Stimulated activated CD4-positive, alpha-beta T cell treated with anti-CD3 and anti-CD28 coated beads, Interleukin-2, amount 100 ng/mL, for 24 hours (primary cell): ENCODE measurements around the gene MRPS18B.

Experiments used
- DNase-seq, 2 donors: peaks; one replicate each; pipeline ENCODE4 v3.0.0-alpha.2; 2020

MRPS18B gene

GRCh38 chr6:30617565-30618269 is at the start of gene MRPS18B:
TSS of gene MRPS18B (plus strand) at chr6:30617840. CDS start at chr6:30617866, 26 bp downstream.
- peak; percentile 95 to 98 for DNase-seq

GRCh38 chr6:30568245-30568644 is 49.4 kb upstream of the MRPS18B start:
- DNase-seq: peak; percentile 53 to 67

- DNase-seq: no peak
Observed at GRCh38 chr6:30570263-30570662, 47.4 kb upstream of the MRPS18B start.

GRCh38 chr6:30570740-30571074 is 46.9 kb upstream of the MRPS18B start:
- no peak for DNase-seq

GRCh38 chr6:30571075-30571761 is 46.4 kb upstream of the MRPS18B start, which contains the start of gene ABCF1:
TSS of gene ABCF1 (plus strand) at chr6:30571442. CDS start at chr6:30571488, 46 bp downstream.
- peak; percentile 99 to 100 for DNase-seq

GRCh38 chr6:30571762-30572082 is 45.9 kb upstream of the MRPS18B start:
- no peak for DNase-seq

- no peak for DNase-seq
Observed at GRCh38 chr6:30572148-30572547, 45.5 kb upstream of the MRPS18B start.

GRCh38 chr6:30573113-30573512 is 44.5 kb upstream of the MRPS18B start:
- no peak for DNase-seq

- no peak for DNase-seq
Observed at GRCh38 chr6:30578051-30578450, 39.6 kb upstream of the MRPS18B start.

DNA sequence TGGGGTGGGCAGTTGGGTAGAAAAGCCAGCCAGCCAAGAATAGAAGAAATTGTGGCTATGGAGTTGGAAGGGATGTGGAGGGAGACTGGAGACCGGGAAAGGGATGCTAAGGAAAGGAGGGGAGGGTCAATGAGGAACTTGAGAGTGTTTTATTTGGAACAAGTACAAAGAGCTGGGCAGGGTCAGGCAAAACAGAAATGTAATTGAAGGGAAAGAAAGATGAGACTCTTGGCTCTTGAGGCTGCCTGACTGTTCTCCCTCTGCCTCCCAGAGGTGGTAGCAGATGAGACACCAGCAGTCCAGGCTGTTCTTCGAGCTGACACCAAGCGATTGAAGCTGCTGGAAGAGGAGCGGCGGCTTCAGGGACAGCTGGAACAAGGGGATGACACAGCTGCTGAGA is 33.7 kb upstream of the MRPS18B start:
- no peak for DNase-seq

GRCh38 chr6:30589754-30590358 is 27.8 kb upstream of the MRPS18B start:
- no peak for DNase-seq

- DNase-seq: no peak
Observed at GRCh38 chr6:30590509-30590908, 27.1 kb upstream of the MRPS18B start.

- no peak for DNase-seq
Observed at GRCh38 chr6:30591008-30591407, 26.6 kb upstream of the MRPS18B start.

DNA sequence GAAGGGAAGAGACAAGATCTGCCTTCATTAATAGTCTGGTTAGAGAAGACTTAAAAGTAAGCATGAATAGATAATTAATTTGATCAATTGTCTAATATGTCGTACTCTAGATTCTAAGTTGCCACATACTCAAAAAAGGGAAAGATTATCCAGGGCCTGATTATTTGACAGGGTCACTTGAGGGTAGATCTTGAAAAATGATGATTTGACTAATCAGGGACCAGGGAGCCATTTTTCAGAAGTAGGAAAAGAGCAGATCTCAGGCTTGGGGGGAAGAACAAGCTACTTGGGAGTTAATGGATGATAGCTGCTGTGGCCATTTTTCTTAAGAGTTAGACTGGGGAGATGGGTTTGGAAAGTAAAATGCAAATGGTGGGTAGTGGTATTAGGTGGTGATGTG is 25.4 kb upstream of the MRPS18B start:
- DNase-seq: no peak

DNA sequence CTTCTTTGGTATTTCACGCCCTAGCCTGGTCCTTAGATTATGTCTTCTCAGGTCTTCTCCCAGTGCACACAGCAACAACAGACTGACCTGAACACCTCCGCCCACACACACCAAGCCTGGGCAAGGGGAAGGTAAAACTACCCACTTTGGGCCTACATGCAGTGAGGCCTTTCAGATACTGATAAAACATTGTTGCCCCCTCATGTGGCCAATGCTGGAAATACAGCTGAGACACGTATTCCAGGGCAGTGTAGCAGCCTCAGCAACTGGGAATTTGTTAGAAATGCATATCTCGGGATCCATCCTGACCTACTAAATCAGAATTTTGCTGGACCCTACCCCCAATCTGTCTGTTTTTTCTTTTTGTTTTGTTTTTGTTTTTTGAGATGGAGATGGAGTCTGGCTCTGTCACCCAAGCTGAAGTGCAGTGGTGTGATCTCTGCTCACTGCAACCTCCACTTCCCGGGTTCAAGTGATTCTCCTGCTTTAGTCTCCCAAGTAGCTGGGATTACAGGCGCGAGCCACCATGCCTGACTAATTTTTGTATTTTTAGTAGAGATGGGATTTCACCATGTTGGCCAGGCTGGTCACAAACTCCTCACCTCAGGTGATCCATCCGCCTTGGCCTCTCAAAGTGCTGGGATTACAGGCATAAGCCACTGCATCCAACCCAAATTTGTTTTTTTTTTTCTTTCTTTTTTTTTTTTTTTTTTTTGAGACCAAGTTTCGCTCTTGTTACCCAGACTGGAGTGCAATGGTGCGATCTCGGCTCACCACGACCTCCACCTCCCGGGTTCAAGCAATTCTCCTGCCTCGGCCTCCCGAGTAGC is 20.1 kb upstream of the MRPS18B start:
- peak; percentile 87 for DNase-seq

DNA sequence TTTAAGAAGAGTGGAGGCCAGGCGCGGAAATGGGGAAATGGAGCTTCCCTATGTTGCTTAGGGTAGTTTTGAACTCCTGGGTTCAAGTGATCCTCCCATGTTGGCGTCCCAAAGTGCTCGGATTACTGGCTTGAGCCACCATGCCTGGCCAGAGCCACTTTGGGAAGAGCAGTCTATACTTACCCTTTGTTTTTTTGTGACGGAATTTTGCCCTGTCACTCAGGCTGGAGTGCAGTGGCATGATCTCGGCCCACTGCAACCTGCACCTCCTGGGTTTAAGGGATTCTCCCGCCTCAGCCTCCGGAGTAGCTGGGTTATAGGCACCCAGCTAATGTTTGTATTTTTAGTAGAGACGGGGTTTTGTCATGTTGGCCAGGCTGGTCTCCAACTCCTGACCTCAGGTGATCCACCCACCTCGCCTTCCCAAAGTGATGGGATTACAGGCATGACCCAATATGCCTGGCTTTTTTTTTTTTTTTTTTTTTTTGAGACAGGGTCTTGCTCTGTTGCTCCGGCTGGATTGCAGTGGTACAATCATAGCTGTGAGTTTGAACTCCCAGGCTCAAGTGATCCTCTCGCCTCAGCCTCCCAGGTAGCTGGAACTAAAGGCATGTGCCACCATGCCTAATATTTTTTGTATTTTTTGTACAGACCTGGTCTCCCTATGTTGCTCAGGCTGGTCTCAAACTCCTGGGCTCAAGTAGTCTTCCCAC is 18.6 kb upstream of the MRPS18B start:
- no peak for DNase-seq

DNA sequence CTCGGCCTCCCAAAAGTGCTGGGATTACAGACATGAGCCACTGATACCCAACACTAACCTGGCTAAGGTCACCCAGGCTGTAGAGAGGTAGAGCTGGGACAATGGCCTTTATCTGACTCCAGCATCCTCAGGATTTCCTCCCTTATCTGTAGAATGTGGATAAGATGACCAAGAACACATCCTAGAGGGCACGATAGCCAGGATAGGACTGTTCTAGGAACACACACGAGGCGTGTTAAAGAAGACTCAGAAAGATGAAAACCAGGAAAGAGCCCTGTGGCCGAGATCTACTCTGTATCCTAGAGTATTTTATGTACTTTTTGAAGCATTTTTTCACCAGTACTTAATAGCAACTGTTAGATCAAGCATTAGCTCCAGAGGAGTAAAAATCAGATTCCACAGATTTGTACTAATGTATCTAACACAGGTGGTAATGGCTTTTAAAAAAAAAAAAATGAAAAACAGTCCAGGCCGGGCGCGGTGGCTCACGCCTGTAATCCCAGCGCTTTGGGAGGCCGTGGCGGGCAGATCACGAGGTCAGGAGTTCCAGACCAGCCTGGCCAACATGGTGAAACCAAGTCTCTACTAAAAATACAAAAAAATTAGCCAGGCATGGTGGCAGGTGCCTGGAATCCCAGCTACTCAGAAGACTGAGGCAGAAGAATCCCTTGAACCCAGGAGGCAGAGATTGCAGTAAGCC is 17.9 kb upstream of the MRPS18B start:
- no peak for DNase-seq

DNA sequence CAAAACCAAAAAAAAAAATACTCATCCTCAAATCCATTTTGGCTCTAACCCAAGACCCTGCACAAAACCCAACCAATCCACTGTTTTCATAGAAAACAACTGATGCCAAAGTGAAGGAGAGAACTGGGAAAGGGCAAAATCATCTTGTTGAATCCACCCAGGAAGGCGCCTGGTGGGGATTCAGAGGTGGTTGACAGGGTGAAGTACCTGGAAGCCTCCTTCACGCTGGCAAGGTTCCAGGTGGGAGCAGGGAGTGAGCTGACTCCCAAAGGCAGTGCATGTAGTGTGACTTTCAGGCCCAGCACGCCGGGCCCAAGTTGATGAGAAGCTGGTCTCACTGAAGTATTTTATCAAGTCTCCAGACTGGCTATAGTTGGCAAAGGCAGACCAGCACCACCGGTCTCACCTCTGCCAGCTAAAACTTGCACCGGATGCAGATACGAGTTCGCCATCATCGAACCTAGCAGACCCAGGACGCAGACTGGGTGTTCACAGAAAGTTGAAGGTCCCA is 17.1 kb upstream of the MRPS18B start:
- DNase-seq: no peak

GRCh38 chr6:30601436-30601814 is 16.2 kb upstream of the MRPS18B start:
- no peak for DNase-seq

- DNase-seq: no peak
Observed at GRCh38 chr6:30601815-30602641, 15.6 kb upstream of the MRPS18B start.

- no peak for DNase-seq
Observed at GRCh38 chr6:30603961-30604360, 13.7 kb upstream of the MRPS18B start.
